HL-60 (cell line): ENCODE measurements around the gene SEC11A.

Experiments used
- DNase-seq, 2 experiments: peaks; one replicate each; pipeline ENCODE4 v3.0.0-alpha.2; 2010 to 2020; ENCODE audit warnings: low read depth in 1 of 2, low spot score in 1 of 2
- H3K27ac ChIP-seq: fragments of 250-450 bp; sonication (Bioruptor Pico); replicated peaks from 2 replicates; pipeline ENCODE4 v1.5.1; 2020; ENCODE audit warnings: mild to moderate bottlenecking, moderate library complexity
- H3K27me3 ChIP-seq: fragments of 250-450 bp; sonication (Bioruptor Pico); 2 replicates; pipeline ENCODE4 v1.5.1; 2021; ENCODE audit warnings: mild to moderate bottlenecking, moderate library complexity; ENCODE audit not compliant: insufficient read depth, poor library complexity, severe bottlenecking
- H3K4me3 ChIP-seq: replicated peaks from 2 replicates; pipeline ENCODE4 v1.5.1; 2011; ENCODE audit warnings: mild to moderate bottlenecking, control low read depth, low read length; ENCODE audit not compliant: insufficient read depth
- GABPA ChIP-seq: IDR thresholded peaks from 2 replicates; pipeline ENCODE4 v1.6.1; 2012; ENCODE audit warnings: low read depth
- POLR2AphosphoS5 ChIP-seq: IDR thresholded peaks from 2 replicates; pipeline ENCODE4 v1.6.1; 2012; ENCODE audit warnings: low read depth
- SPI1 ChIP-seq: IDR thresholded peaks from 2 replicates; pipeline ENCODE4 v1.6.1; 2012; ENCODE audit warnings: low read depth, mild to moderate bottlenecking, borderline replicate concordance
- TF ChIP-seq, protein P1 (sequence below): IDR thresholded peaks from 2 replicates; pipeline ENCODE4 v1.6.1; 2012; ENCODE audit warnings: low read depth; ENCODE audit not compliant: insufficient replicate concordance
- TF ChIP-seq, protein P2 (sequence below): IDR thresholded peaks from one replicate; pipeline ENCODE4 v1.5.1; 2011; ENCODE audit warnings: low read length, control low read depth, inconsistent platforms; ENCODE audit not compliant: insufficient read depth

Gene SEC11A

GRCh38 chr15:84656972-84657371 lies 59.0 kb downstream of the SEC11A start:
- no peak for DNase-seq
- Histone ChIP-seq H3K27ac (no peak overlapping the region), H3K27me3 (no peaks in the 10 kb centered on the region), H3K4me3 (no peak overlapping the region)
- TF ChIP-seq SPI1 = no peak
- TF ChIP-seq POLR2AphosphoS5 = no peak
- TF ChIP-seq, protein P1, sequence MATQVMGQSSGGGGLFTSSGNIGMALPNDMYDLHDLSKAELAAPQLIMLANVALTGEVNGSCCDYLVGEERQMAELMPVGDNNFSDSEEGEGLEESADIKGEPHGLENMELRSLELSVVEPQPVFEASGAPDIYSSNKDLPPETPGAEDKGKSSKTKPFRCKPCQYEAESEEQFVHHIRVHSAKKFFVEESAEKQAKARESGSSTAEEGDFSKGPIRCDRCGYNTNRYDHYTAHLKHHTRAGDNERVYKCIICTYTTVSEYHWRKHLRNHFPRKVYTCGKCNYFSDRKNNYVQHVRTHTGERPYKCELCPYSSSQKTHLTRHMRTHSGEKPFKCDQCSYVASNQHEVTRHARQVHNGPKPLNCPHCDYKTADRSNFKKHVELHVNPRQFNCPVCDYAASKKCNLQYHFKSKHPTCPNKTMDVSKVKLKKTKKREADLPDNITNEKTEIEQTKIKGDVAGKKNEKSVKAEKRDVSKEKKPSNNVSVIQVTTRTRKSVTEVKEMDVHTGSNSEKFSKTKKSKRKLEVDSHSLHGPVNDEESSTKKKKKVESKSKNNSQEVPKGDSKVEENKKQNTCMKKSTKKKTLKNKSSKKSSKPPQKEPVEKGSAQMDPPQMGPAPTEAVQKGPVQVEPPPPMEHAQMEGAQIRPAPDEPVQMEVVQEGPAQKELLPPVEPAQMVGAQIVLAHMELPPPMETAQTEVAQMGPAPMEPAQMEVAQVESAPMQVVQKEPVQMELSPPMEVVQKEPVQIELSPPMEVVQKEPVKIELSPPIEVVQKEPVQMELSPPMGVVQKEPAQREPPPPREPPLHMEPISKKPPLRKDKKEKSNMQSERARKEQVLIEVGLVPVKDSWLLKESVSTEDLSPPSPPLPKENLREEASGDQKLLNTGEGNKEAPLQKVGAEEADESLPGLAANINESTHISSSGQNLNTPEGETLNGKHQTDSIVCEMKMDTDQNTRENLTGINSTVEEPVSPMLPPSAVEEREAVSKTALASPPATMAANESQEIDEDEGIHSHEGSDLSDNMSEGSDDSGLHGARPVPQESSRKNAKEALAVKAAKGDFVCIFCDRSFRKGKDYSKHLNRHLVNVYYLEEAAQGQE = no peak
- TF ChIP-seq, protein P2, sequence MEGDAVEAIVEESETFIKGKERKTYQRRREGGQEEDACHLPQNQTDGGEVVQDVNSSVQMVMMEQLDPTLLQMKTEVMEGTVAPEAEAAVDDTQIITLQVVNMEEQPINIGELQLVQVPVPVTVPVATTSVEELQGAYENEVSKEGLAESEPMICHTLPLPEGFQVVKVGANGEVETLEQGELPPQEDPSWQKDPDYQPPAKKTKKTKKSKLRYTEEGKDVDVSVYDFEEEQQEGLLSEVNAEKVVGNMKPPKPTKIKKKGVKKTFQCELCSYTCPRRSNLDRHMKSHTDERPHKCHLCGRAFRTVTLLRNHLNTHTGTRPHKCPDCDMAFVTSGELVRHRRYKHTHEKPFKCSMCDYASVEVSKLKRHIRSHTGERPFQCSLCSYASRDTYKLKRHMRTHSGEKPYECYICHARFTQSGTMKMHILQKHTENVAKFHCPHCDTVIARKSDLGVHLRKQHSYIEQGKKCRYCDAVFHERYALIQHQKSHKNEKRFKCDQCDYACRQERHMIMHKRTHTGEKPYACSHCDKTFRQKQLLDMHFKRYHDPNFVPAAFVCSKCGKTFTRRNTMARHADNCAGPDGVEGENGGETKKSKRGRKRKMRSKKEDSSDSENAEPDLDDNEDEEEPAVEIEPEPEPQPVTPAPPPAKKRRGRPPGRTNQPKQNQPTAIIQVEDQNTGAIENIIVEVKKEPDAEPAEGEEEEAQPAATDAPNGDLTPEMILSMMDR = no peak
- TF ChIP-seq GABPA = no peak

- peak overlapping the region; percentile 92 for H3K27ac ChIP-seq
- TF ChIP-seq, protein P2 = peak; percentile 64
- TF ChIP-seq, protein P1 = no peak
Observed at GRCh38 chr15:84654689-84655453, 61.1 kb downstream of the SEC11A start.

DNA sequence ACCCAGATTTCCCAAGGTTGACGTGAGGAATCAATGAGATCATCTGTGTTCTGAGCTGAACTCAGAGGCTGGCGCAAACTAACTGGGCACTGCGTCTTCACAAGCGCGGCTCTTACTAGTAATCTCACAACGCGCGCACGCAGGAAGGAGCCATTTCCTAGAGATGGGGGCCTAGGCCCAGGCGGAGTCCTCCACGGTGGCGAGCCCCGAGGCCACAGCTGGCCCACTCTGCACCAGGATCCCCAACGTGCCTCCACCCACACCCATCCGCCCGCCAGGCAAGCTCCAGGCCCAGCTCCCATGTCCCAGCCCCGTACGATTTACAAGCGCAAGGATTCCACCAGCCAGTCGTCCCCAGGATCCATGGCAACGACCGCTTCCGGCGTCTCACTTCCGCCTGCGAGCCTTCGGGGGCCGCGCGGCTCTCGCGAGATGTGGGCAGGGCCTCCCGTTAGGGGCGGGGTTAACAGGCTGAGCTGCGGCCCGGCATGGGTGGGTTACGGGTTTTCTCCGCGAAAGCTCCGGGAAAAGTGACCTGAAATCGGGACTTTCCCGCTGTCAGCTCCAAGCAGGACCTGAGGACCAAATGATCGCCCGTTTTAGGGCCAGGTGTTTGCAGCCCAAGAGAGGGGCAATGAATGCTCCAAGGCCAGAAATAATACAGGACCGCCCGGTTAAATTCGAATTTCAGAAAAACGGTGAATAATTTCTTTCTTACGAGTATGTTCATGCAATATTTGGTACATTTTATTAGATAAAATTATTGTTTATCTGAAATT lies 61.8 kb downstream of the SEC11A start, which contains the start of gene WDR73:
TSS of gene WDR73 (minus strand) at position 374 of the 779 bp plus-strand sequence. CDS start at position 365, 9 bp downstream.
- DNase-seq = peak; percentile 86 to 95
- peak within 1 kb of the TSS; percentile 85 for H3K4me3 ChIP-seq
- peak within 1 kb of the TSS; percentile 92 for H3K27ac ChIP-seq
- TF ChIP-seq, protein P2 = no peak
- TF ChIP-seq, protein P1 = peak; percentile 34
- peak; percentile 73; the same call in 1 of the 2 replicates for TF ChIP-seq SPI1
- peak; percentile 86 for TF ChIP-seq GABPA
- peak; percentile 79 for TF ChIP-seq POLR2AphosphoS5
- no peaks in the 10 kb centered on the region for H3K27me3 ChIP-seq

More at GRCh38 chr15:84654689-84655453, 61.1 kb downstream of the SEC11A start:
- DNase-seq = peak; percentile 64 to 88
- Histone ChIP-seq H3K27me3 (no peaks in the 10 kb centered on the region), H3K4me3 (peak overlapping the region; percentile 85)
